GM12878 (cell line): ENCODE results near the gene THSD4. TPM values are rescaled to one million over a fixed set of nuclear protein-coding genes. Genes with fewer than 3 reads are reported as not detected.

Experiments
- CEBPZ ChIP-seq: fragments of 150-350 bp; IDR thresholded peaks from 2 replicates; pipeline ENCODE4 v1.6.1; 2016; ENCODE audit warnings: low read depth, low read length
- E2F8 ChIP-seq: fragments of 450-650 bp; IDR thresholded peaks from 2 replicates; pipeline ENCODE4 v1.6.1; 2018; ENCODE audit warnings: mild to moderate bottlenecking, low read depth, moderate library complexity; ENCODE audit not compliant: partially characterized antibody
- ETV6 ChIP-seq, 2 experiments: fragments of 450-650 bp in 1 of 2; IDR thresholded peaks in 1 of 2; conservative IDR thresholded peaks in 1 of 2; 2 replicates each; pipeline ENCODE4 v1.6.1; 2014; ENCODE audit warnings: antibody characterized with exemption in 1 of 2, borderline replicate concordance in 1 of 2, low read depth in 1 of 2, mild to moderate bottlenecking in 1 of 2, moderate library complexity in 1 of 2
- MYC ChIP-seq: IDR thresholded peaks from 2 replicates; pipeline ENCODE4 v1.6.1; 2011; ENCODE audit warnings: mild to moderate bottlenecking, low read length, moderate library complexity, inconsistent platforms; ENCODE audit not compliant: insufficient read depth, insufficient replicate concordance, insufficient read length, severe bottlenecking
- POLR2AphosphoS5 ChIP-seq: IDR thresholded peaks from 2 replicates; pipeline ENCODE4 v1.6.1; 2011; ENCODE audit warnings: mild to moderate bottlenecking, low read length, inconsistent platforms
- USF1 ChIP-seq: IDR thresholded peaks from 2 replicates; pipeline ENCODE4 v1.6.1; 2011; ENCODE audit warnings: borderline replicate concordance, low read depth, mild to moderate bottlenecking, moderate library complexity, mixed read lengths, low read length; ENCODE audit not compliant: insufficient read depth; ENCODE audit errors: extremely low read length
- polyA plus RNA-seq, 11 experiments: library from polyadenylated mRNA; depleted of rRNA in 4 of 11; unstranded in 6 of 11; stranded (reverse) in 5 of 11; fragments of >200 nt; fragmentation: Nextera tagmentation in 4 of 11; fragmentation: Illumina TruSeq in 1 of 11; extraction: Ambion mirVana in 4 of 11; extraction: Trizol in 1 of 11; gene quantifications; 1 replicate in 1 of 11; 2 replicates in 10 of 11; pipeline versions ENCODE4 v1.2.1 to v1.2.3, GENCODE V29; 2011 to 2016; ENCODE audit warnings: inconsistent platforms in 2 of 11, missing spikeins in 2 of 11, low read depth in 1 of 11
- total RNA-seq, 4 experiments: library from RNA; depleted of rRNA in 3 of 4; stranded (reverse); fragments of >200 nt in 3 of 4; fragmentation: Illumina TruSeq in 1 of 4; extraction: Trizol in 1 of 4; gene quantifications; 2 replicates each; pipeline versions ENCODE4 v1.2.1 to v1.2.3, GENCODE V29; 2013 to 2021

Gene THSD4
- total and polyA plus RNA-seq, 10 of the 15 experiments (the other 5 are each of a cell fraction or from before 2014, with no cell fraction given), result 0.04 to 0.13 (median 0.05) TPM; not detected in 7

DNA sequence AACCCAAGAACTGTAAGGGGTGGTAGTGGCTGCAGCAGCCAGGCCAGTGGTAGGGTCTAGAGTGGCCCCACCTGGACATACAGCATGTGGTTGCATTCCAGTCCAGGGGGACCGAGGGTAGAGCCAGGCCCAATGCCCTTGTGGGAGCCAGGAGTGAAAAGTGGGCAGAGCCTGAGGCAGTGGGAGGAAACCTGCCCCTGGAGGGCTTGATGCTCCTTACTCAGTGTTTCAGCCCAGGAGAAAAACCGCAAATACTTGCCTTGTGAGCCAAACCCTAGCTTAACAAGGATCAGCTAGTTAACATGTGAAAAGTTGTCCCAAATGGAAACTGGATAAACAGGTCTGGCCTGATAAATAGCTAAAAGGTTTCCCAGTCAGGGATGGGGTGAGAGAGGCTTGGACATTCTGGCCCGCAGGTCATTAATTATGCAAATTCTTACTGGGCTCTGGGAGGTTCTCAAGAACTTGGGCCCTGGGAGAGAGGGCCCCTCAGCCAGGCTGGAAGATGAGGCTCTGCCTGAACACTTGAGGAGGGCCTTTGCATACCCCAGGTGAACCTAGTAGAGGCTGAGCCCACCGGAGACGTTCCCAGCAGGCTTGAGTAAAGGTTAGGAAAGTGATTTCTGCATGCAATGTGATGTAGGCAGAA is 222.1 kb downstream of the THSD4 start (continued):
- TF ChIP-seq CEBPZ (no peak), ETV6 (conservative IDR thresholded peaks at IDR 0.05 in 1 of 2, IDR thresholded peaks at IDR 0.05 in 1 of 2; ENCODE audit: borderline replicate concordance in 1 of 2, low read depth in 1 of 2) (no peak), USF1 (no peak), POLR2AphosphoS5 (no peak), E2F8 (no peak), MYC (no peak)
